OCI-LY3 (cell line): ENCODE results near the gene CEBPB.
A peak's percentile ranks its signal among the peaks of the same experiment; 100 is the strongest.

Experiments used
- CTCF ChIP-seq: fragments of 200-600, 300-600 bp; sonication (generic); IDR thresholded peaks from 2 replicates; pipeline ENCODE4 v1.5.1; 2014; ENCODE audit warnings: antibody characterized with exemption, low read length, low read depth
- EZH2phosphoT487 ChIP-seq: fragments of 200-600 bp; shearing (Covaris generic); IDR thresholded peaks from 2 replicates; pipeline ENCODE4 v1.6.1; 2018; ENCODE audit warnings: antibody characterized with exemption, mixed run types, low read depth

GRCh38 chr20:50186151-50186885 is 4.3 kb upstream of the CEBPB start:
- TF ChIP-seq EZH2phosphoT487 (no peak), CTCF (peak; percentile 100)
